Suprapubic skin (tissue), 4 donors: Measurements from ENCODE around the gene DNTT.

Experiments
- EP300 ChIP-seq: sonication (generic); formaldehyde crosslinking; IDR thresholded peaks from one replicate; pipeline ENCODE4 v1.6.1; 2017; ENCODE audit warnings: antibody characterized with exemption
- POLR2A ChIP-seq, 2 donors: fragments of 450-650 bp; IDR thresholded peaks; one replicate each; pipeline ENCODE4 v1.6.1; 2017; ENCODE audit warnings: antibody characterized with exemption in 2 of 2, mild to moderate bottlenecking in 2 of 2, moderate library complexity in 2 of 2
- POLR2AphosphoS5 ChIP-seq, 3 donors: sonication (generic); formaldehyde crosslinking; IDR thresholded peaks; one replicate each; pipeline ENCODE4 v1.6.1; 2017; ENCODE audit warnings: antibody characterized with exemption in 3 of 3
- TF ChIP-seq, protein P1 (sequence below), 2 donors: fragments of 200-600 bp in 1 of 2; fragments of 450-650 bp in 1 of 2; sonication (generic) in 1 of 2; IDR thresholded peaks; one replicate each; pipeline ENCODE4 v1.5.1; 2016 to 2019; ENCODE audit warnings: antibody characterized with exemption in 2 of 2, mild to moderate bottlenecking in 1 of 2, moderate library complexity in 1 of 2

DNA sequence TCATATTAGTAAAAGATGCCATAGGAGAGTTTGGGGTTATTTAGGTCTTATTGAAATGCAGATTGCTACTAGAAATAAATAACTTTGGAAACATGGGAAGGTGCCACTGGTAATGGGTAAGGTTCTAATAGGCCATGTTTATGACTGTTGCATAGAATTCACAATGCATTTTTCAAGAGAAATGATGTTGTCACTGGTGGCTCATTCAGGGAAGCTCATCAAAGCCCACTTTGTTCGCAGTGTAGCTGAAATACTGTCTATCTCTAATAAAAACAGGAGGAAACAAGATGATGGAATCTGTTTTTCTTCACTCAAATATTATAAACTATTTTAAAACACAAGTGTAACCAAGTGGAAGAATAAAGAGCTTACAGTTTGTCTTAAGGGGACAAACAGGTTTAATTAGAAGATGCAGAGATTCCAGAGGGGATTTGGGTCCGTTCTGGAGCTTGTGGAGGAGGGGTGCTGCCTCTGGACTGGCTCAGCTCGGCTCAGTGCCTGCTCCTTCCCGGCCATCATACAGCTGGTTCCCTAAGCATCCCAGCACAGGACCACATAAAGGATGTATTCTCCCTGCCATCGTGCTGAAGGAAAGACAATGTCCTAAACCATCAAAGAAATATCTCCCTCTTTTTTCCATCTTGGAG lies 34.2 kb downstream of the DNTT start:
- TF ChIP-seq, protein P1, sequence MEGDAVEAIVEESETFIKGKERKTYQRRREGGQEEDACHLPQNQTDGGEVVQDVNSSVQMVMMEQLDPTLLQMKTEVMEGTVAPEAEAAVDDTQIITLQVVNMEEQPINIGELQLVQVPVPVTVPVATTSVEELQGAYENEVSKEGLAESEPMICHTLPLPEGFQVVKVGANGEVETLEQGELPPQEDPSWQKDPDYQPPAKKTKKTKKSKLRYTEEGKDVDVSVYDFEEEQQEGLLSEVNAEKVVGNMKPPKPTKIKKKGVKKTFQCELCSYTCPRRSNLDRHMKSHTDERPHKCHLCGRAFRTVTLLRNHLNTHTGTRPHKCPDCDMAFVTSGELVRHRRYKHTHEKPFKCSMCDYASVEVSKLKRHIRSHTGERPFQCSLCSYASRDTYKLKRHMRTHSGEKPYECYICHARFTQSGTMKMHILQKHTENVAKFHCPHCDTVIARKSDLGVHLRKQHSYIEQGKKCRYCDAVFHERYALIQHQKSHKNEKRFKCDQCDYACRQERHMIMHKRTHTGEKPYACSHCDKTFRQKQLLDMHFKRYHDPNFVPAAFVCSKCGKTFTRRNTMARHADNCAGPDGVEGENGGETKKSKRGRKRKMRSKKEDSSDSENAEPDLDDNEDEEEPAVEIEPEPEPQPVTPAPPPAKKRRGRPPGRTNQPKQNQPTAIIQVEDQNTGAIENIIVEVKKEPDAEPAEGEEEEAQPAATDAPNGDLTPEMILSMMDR (IDR thresholded peaks at IDR 0.05), result no peak
- TF ChIP-seq EP300, result no peak
- no peak for TF ChIP-seq POLR2A (IDR thresholded peaks at IDR 0.05)
- TF ChIP-seq POLR2AphosphoS5 (IDR thresholded peaks at IDR 0.05), result no peak
